NCI-H69 (cell line): ENCODE results near the gene OTUB1.
A peak's percentile ranks its signal among the peaks of the same experiment; 100 is the strongest.

ENCODE experiments used
- DNase-seq: peaks from one replicate; lab custom pipeline; 2025; lab: John Stamatoyannopoulos, UW

The OTUB1 gene

DNA sequence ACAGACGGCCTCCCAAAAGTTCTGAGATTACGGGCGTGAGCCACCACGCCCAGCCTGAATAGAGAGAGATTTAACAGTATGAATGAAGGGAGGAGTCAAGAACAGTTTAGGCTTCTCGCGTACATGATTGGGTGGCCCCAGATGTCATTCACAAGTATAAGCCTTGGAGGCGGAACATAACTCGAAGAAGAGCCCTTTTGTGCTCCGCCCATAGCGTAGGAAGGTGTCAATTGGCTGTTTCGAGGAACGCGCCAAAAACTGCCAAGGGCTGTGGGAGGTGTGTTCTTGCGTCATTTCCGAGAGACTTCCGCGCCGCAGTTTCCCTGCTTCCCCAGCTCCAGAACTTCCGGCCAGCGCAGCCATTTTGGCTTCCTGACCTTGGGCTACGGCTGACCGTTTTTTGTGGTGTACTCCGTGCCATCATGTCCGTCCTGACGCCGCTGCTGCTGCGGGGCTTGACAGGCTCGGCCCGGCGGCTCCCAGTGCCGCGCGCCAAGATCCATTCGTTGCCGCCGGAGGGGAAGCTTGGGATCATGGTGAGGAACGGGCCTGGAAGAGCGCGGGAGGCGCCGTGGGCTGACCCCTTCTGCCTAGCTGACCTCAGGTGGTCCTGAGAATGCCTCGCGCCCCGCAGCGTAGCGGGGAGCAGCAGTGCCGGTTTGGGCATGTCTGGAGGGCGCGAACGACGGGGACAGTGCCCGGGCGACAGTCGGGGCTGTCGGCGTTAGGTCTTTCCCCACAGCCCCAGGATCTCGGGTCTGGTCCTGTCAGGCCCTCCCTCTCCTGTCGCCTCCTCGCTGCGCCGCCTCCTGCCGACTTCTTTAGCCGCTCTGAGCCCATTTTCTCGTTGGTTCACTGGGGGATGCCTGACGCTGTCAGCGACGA lies 11.7 kb upstream of the OTUB1 start, which contains the start of gene COX8A:
COX8A (plus strand) TSS at position 362 of the 885 bp plus-strand sequence; CDS start at position 423, 61 bp downstream.
- peak; percentile 100 for DNase-seq

DNA sequence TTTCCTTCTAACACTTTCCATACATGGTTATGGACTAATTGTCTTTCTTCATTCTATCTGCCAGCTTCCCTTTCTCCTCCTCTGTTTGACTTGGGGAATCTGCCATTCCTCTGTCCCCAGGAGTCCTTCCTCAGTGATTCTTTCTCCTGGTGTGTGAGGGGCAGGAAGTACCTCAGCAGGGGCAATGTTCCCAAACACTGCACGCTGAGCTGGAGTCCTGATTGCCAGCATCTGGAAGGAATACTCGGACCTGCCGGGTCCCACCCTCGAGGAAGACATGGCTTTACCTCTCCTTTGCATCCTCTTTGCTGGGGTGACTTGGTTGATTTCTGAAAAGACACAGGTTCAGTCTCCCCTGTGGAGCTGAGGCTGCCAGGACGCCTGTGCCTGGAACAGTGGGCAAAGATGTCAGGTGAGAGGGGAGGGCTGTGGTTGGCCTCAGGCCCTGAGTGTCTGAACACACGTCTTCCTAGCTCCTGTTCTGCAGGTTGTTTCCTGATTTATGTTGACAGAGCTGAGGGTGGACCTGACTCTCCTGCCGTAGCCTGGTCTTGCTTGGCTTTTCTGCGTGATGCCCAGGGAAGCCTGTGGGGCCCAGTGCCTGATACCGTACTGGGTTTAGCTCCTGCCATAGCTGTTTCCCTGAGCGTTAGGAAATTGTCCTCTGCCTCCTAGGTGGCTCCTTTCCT lies 7.5 kb upstream of the OTUB1 start:
- DNase-seq: no peak

- DNase-seq: no peak
Measured at GRCh38 chr11:63979426-63979825, 6.8 kb upstream of the OTUB1 start.

DNA sequence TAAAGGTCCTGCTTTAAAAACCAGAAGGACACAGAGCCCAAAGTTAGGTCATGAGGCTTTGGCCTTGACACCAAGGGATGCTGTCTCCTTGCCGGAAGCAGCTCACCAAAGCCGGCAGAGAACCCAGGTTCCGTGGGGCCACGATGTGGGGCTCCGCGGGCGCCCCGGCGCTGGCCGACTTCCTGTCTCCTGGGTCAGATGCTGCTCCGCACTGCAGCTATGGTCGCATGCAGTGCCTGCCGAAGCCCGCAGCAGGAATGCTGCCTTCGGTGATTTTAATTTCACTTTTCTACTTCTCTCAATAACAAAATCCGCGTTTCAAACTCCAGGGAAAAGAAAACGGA lies 454 bp upstream of the OTUB1 start:
- peak; percentile 76 for DNase-seq

DNA sequence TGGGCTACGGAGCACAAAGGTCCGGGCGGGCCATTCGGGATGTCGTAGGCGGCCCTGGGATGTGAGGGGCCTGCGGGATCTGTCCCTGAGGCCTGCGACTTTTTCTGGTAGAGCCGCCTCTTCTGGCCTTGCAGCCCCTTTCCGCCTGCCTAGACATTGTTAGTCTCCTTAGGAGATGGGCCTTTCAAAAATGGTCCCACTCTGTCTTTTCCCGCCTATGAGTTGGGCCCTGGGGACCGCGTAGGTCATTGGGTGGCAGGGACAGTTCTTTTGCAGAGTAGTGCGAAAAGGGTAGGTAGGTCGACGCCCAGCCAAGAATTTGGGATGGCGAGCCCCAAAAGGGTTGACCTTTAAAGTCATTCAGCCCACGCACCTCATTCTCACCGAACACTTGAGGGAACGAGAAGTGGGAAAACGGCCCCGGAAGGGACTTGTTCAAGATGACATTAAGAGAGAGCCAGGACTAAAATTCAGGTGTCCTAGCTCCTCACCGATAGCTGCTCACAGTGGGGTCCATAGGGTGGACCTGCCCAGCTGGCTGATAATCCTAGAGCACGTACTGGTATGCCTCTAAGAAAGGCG lies 785 bp downstream of the OTUB1 start:
- no peak for DNase-seq

DNA sequence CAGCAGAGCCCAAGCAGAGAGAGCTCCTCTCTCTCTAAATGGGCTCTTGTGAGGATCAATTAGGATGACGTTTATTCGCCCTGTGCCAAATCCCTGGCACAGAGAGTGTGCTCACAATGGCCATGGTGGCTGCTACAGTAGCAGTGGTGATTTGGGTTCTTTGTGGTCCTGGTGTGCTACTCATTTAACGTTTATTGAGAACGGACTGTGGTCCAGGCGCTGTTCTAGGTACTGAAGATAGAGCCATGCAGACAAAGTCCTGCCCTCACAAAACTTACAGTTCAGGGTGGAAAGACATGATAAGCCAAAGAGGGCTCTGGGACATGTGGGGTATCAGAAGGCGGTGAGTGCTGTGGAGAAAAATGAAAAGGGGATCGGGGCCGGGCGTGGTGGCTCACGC lies 5.3 kb downstream of the OTUB1 start:
- DNase-seq: no peak

DNA sequence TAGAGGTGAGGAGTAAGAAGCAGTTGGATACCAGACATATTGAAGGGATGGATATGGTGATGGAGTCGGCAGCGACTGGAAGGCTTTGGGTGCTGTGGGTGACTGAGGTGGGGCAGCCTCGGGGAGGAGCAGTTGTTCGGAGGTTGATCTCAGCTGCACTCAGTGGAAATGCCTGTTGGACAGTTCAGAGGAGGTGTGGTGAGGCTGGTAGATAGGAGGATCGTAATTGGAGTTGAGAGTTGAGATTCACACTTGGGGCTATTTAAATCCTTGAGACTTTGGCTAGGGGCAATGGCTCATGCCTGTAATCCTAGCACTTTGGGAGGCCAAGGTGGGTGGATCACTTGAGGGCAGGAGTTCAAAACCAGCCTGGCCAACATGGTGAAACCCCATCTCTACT lies 6.9 kb downstream of the OTUB1 start:
- DNase-seq: no peak

DNA sequence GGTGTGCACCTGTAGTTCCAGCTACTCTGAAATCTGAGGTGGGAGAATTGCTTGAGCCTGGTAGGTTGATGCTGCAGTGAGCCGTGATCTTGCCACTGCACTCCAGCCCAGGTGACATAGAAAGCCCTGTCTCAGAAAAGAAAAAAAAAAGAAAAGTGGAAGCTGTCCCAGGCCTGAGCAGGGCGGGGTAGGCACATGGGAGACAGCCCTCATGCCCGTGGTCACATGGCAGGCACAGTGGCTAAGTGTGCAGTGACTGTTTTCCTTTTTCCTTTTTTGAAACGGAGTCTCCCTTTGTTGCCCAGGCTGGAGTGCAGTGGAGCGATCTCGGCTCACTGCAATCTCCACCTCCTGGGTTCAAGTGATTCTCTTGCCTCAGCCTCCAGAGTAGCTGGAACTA lies 7.8 kb downstream of the OTUB1 start:
- DNase-seq: no peak

DNA sequence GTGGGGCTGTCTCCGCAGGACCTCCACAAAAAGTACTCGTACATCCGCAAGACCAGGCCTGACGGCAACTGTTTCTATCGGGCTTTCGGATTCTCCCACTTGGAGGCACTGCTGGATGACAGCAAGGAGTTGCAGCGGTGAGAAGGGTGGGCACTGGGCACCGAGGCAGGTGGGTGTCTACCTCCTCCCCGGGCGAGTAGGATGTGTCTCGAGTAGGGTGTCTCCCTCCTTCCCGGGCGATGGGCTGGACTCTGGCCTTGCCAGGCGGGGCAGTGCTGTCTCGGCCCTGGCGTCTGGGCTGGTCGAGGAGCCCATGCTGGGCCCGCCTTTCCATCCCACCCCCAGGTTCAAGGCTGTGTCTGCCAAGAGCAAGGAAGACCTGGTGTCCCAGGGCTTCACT lies 10.3 kb downstream of the OTUB1 start:
- DNase-seq: no peak

- DNase-seq: no peak
Measured at GRCh38 chr11:63997104-63997700, 11.0 kb downstream of the OTUB1 start.

DNA sequence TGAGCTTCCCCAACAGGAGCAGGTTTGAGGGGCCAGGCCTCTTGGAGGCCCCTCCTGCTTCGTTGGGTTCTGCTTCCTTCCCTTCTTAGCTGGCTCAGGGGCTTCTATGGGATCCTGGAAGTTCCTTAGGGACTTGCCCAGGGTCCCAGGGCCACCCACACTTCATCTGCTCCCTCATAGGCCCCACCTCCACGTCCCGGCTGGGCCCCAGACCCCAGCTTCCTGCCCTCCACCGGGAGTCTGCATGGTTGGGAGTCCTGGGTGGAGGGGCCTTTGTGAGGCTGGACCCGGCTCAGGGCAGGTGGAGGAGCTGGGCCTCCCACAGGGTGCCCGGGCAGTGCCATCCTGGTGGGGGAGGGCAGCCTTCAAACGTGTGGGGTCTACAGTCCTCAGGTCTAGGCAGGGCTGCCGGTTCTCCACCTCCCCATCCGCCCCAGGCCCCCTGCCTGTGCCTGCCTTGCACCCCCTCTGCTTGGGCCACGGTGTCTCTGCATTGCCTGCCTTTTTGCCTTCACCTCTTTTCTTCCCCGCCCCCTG lies 11.6 kb downstream of the OTUB1 start:
- no peak for DNase-seq

GRCh38 chr11:63998558-63999348 lies 12.5 kb downstream of the OTUB1 start:
- peak; percentile 84 for DNase-seq

GRCh38 chr11:63999349-64000025 lies 13.2 kb downstream of the OTUB1 start:
- peak; percentile 98 for DNase-seq

DNA sequence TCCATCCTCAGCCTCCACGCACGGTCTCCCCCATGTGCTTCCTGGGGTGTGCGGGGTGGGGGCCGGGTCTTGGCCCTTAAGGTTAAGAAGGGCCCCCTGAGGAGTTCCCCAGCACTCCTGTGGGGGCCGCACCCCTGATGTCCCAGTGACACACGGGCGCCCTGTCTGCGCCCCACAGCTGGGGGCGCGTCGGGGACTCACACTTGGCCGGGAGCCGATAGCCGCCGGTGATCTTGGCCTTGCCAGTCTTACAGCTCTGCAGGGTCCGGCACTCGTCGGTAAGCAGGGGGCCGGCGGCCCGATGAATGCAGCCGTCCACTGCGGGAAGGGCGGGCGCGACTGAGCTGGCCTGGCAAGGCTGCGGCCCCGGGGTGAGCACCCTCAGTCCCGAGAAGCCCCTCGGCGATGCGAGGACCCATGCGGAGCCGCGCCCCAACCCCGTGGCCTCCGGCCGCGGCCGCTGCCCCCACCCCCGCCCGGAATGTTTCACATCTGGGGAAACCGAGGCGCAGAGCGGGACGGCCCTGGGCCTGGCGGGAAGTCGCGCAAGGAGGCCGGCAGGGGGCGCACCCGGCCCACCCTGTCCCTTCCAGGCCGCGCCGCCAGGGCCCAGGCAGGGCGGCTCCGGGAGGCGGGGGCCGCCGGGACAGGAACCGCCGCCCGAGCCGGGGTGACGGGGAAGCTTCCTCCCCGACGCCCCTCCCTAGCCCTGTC lies 13.9 kb downstream of the OTUB1 start:
- peak; percentile 92 for DNase-seq

DNA sequence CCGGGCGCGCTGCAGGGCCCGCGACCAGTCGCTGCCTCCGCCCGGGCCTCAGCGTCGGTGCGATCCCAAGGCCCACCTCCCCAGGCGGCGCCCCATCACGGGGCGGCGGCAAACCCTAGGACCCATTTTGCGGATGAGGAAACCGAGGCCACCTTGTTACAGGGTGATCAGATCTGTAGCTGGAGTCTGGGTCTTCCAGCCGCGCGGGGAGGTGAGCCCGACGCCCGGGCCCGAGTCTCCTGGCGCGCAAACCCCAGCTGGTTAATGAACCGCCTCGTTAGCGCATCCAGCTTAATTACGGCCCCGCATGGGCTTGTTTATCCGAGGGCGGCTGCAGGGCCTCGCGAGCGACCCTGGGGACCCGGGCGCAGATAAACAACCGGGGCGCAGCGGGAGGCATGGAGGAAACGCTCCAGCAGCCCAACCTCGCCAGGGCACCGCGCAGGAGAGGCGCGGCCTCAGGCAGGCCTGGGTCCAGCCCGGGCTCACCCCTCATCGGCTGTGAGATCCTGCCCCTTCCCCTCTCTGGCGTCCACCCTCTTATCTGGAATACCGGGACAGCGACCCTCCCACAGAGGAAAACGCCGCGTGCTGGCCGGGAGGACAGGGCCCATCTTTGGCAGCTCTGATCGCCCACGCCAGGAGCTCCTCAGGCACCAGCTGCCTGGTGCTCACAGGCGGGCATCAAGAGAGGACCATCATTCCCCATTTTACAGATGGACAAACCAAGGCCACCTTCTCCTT lies 14.7 kb downstream of the OTUB1 start:
- DNase-seq: peak; percentile 94

DNA sequence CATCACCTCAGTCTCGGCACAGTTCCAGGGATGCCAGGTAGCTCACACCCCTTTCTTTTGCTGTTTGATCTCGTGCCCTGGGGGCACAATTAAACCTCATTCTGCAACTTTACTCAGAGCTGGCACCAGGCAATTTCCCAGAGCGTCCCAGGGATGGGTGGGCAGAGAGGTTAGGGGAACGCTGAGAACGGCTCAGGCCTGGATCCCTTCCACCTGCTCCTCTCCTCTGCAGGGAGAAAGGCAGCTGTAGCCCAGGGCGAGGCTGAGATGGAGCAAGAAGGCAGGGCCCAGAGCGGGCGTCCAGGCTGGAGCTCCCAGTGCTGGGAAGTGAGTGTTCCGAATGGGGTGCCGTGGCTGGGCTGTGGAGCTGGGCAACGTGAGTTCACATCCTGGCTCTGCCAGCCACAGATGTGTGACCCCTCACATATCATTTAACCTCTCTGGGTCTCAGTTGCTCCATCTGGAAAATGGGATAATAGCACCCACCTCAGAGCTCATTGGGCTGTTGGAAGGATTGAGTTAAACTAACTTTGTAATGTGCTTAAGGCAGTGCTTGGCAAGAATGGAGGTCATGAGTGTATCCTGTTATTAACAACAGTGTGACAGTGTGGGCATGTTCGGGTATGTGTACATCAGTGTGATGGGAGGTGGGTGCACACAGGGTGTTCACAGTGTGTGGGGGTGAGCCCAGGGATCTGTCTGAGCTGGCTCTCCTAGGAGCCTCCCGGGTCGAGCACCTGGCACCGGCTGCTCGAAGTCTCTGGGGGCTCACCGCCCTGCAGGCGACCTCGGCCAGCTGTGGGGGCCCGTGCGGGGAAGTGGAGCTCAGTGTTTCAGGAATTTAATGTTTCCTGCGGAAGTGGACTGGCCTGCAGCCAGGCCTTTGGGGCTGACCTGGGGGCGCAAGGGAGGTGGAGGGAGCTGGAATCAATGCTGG lies 15.5 kb downstream of the OTUB1 start:
- peak; percentile 87 for DNase-seq

GRCh38 chr11:64003807-64004589 lies 17.8 kb downstream of the OTUB1 start:
- peak; percentile 56 for DNase-seq

DNA sequence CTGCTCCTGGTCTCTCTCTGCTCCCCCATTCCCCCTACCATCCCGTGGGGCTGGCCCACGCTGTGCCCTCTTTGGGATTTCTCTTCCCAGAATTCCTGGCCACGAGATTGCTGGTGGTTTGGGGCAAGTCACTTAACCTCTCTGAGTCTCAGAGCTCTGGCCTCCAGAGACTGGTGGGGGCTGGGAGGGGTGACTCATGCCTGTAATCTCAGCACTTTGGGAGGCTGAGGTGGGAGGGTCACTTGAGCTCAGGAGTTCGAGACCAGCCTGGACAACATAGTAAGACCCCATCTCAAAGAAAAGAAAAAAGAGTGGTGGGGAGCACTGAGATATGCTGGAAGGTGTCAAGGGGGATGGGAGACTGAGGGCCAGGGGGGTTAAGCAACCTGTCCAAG lies 18.3 kb downstream of the OTUB1 start:
- no peak for DNase-seq
